Stimulated activated CD8-positive, alpha-beta memory T cell treated with anti-CD3 and anti-CD28 coated beads, Interleukin-15, amount 100 ng/mL, for 1 hour (primary cell): ENCODE data around the gene SPNS2.
"Not testable (repeated sequence)": the region's sequence is repeated elsewhere in the genome, so short reads cannot be mapped to it uniquely, and the experiment has no call there.

ENCODE experiments used
- DNase-seq: peaks from one replicate; pipeline ENCODE4 v3.0.0-alpha.2; 2020; ENCODE audit warnings: low read depth

Gene SPNS2

GRCh38 chr17:4566785-4567184 is 68.1 kb downstream of the SPNS2 start:
- DNase-seq: no peak

- no peak for DNase-seq
These were observed 70.9 kb downstream of the SPNS2 start for GRCh38 chr17:4569591-4569990.

- DNase-seq: no peak
These were observed 73.5 kb downstream of the SPNS2 start for GRCh38 chr17:4572131-4572530.

- no peak for DNase-seq
These were observed 74.4 kb downstream of the SPNS2 start for GRCh38 chr17:4573115-4573514.

GRCh38 chr17:4573669-4574068 is 75.0 kb downstream of the SPNS2 start:
- no peak for DNase-seq

GRCh38 chr17:4574448-4575045 is 75.9 kb downstream of the SPNS2 start:
- no peak for DNase-seq

GRCh38 chr17:4576161-4576558 is 77.5 kb downstream of the SPNS2 start:
- DNase-seq: no peak

GRCh38 chr17:4576729-4577322 is 78.1 kb downstream of the SPNS2 start:
- no peak for DNase-seq

- DNase-seq: no peak
These were observed 78.8 kb downstream of the SPNS2 start for GRCh38 chr17:4577386-4577993.

- not testable (repeated sequence) for DNase-seq
These were observed 79.7 kb downstream of the SPNS2 start for GRCh38 chr17:4578349-4578748.

- no peak for DNase-seq
These were observed 81.0 kb downstream of the SPNS2 start for GRCh38 chr17:4579678-4580077.

- DNase-seq: no peak
These were observed 81.6 kb downstream of the SPNS2 start for GRCh38 chr17:4580291-4580690.

- no peak for DNase-seq
These were observed 83.4 kb downstream of the SPNS2 start for GRCh38 chr17:4582101-4582501.

GRCh38 chr17:4582691-4583090 is 84.0 kb downstream of the SPNS2 start:
- no peak for DNase-seq

- DNase-seq: no peak
These were observed 84.5 kb downstream of the SPNS2 start for GRCh38 chr17:4583206-4583605.

- DNase-seq: no peak
These were observed 85.1 kb downstream of the SPNS2 start for GRCh38 chr17:4583782-4584100.

GRCh38 chr17:4584101-4584916 is 85.6 kb downstream of the SPNS2 start, which contains the start of gene SMTNL2:
SMTNL2 (plus strand) TSS chr17:4584529; CDS start chr17:4584606, 77 bp downstream.
- no peak for DNase-seq

- DNase-seq: no peak
These were observed 86.4 kb downstream of the SPNS2 start for GRCh38 chr17:4584917-4585637.

GRCh38 chr17:4585638-4585994 is 86.9 kb downstream of the SPNS2 start:
- DNase-seq: no peak

- DNase-seq: no peak
These were observed 87.4 kb downstream of the SPNS2 start for GRCh38 chr17:4586043-4586442.

GRCh38 chr17:4587195-4587594 is 88.5 kb downstream of the SPNS2 start:
- no peak for DNase-seq

GRCh38 chr17:4587803-4588202 is 89.1 kb downstream of the SPNS2 start:
- DNase-seq: no peak
